GM23338 (cell line): ENCODE results near the gene CDC42BPB. TPM values are rescaled to one million over a fixed set of nuclear protein-coding genes. Genes with fewer than 3 reads are reported as not detected.

ENCODE experiments used
- ATAC-seq: fragments of 200-7000 bp; cut with Tn5 transposase; 3 replicates; pipeline ENCODE4 v1.9.1; 2020
- DNase-seq: peaks from one replicate; pipeline ENCODE4 v3.0.0-alpha.2; 2015; ENCODE audit warnings: low spot score
- H2AFZ ChIP-seq: fragments of 200-600 bp; sonication (generic); 2 replicates; pipeline ENCODE4 v1.8.0; 2016; ENCODE audit warnings: antibody characterized with exemption, mild to moderate bottlenecking, moderate library complexity
- H3F3A ChIP-seq: fragments of 200-600 bp; sonication (generic); replicated peaks from 2 replicates; pipeline ENCODE4 v1.8.0; 2017; ENCODE audit warnings: antibody characterized with exemption, mixed run types, low read depth
- H3K27ac ChIP-seq: fragments of 200-600 bp; sonication (generic); 2 replicates; pipeline ENCODE4 v1.6.1; 2016; ENCODE audit warnings: low read depth
- H3K27me3 ChIP-seq: fragments of 200-600 bp; sonication (generic); 2 replicates; pipeline ENCODE4 v1.8.0; 2016; ENCODE audit warnings: mild to moderate bottlenecking, mixed run types, moderate library complexity; ENCODE audit not compliant: insufficient read depth
- H3K36me3 ChIP-seq: fragments of 200-600 bp; sonication (generic); 2 replicates; pipeline ENCODE4 v1.8.0; 2016; ENCODE audit warnings: mild to moderate bottlenecking; ENCODE audit not compliant: insufficient read depth
- H3K4me1 ChIP-seq: fragments of 200-600 bp; sonication (generic); 2 replicates; pipeline ENCODE4 v1.8.0; 2016; ENCODE audit warnings: mild to moderate bottlenecking, moderate library complexity; ENCODE audit not compliant: insufficient read depth
- H3K4me2 ChIP-seq: fragments of 200-600 bp; sonication (generic); 2 replicates; pipeline ENCODE4 v1.7.1; 2017; ENCODE audit warnings: mixed run types
- H3K4me3 ChIP-seq: fragments of 200-600 bp; sonication (generic); 2 replicates; pipeline ENCODE4 v1.6.1; 2016; ENCODE audit warnings: mixed run types
- H3K79me2 ChIP-seq: fragments of 200-600 bp; sonication (generic); replicated peaks from 2 replicates; pipeline ENCODE4 v1.8.0; 2017; ENCODE audit warnings: mild to moderate bottlenecking; ENCODE audit not compliant: insufficient read depth
- H3K9me2 ChIP-seq: fragments of 200-600 bp; sonication (generic); 2 replicates; pipeline ENCODE4 v1.8.0; 2017; ENCODE audit not compliant: insufficient read depth
- H4K20me1 ChIP-seq: fragments of 200-600 bp; sonication (generic); replicated peaks from 2 replicates; pipeline ENCODE4 v1.8.0; 2017; ENCODE audit warnings: mild to moderate bottlenecking; ENCODE audit not compliant: insufficient read depth
- H3K27ac Mint-ChIP-seq: 2 replicates; pipeline ENCODE4 v1.8.0; 2020; ENCODE audit warnings: inconsistent platforms, mild to moderate bottlenecking, moderate library complexity, mixed read lengths
- H3K27me3 Mint-ChIP-seq: 3 replicates; pipeline ENCODE4 v1.8.0; 2022; ENCODE audit warnings: low read depth, mild to moderate bottlenecking, moderate library complexity, mixed read lengths, inconsistent platforms; ENCODE audit not compliant: insufficient read depth, poor library complexity
- H3K36me3 Mint-ChIP-seq: 3 replicates; pipeline ENCODE4 v1.8.0; 2021; ENCODE audit warnings: low read depth, mild to moderate bottlenecking, inconsistent platforms, moderate library complexity, mixed read lengths
- H3K4me1 Mint-ChIP-seq: 3 replicates; pipeline ENCODE4 v1.8.0; 2020; ENCODE audit warnings: mild to moderate bottlenecking, inconsistent platforms, mixed read lengths
- H3K4me3 Mint-ChIP-seq: 3 replicates; pipeline ENCODE4 v1.8.0; 2021; ENCODE audit warnings: moderate library complexity, mild to moderate bottlenecking, inconsistent platforms, mixed read lengths
- H3K9me3 Mint-ChIP-seq: 3 replicates; pipeline ENCODE4 v1.8.0; 2020; ENCODE audit warnings: moderate library complexity, mild to moderate bottlenecking, inconsistent platforms, mixed read lengths
- CREB1 ChIP-seq: fragments of 250-450 bp; sonication (Bioruptor Pico); IDR thresholded peaks from 2 replicates; pipeline ENCODE4 v1.5.0; 2020; ENCODE audit warnings: low read depth, mild to moderate bottlenecking, moderate library complexity
- EZH2phosphoT487 ChIP-seq: fragments of 200-600 bp; sonication (generic); IDR thresholded peaks from one replicate; pipeline ENCODE4 v1.8.1; 2018; ENCODE audit warnings: antibody characterized with exemption; ENCODE audit not compliant: unreplicated experiment
- NANOG ChIP-seq: IDR thresholded peaks from 2 replicates; pipeline ENCODE4 v1.6.1; 2016; ENCODE audit warnings: antibody characterized with exemption, borderline replicate concordance
- POLR2AphosphoS5 ChIP-seq: IDR thresholded peaks from 2 replicates; pipeline ENCODE4 v1.6.1; 2016; ENCODE audit warnings: antibody characterized with exemption, low read depth
- STAT1 ChIP-seq: IDR thresholded peaks from one replicate; pipeline ENCODE4 v1.6.1; 2016; ENCODE audit warnings: antibody characterized with exemption; ENCODE audit not compliant: unreplicated experiment
- ZNF114 ChIP-seq: fragments of 250-450 bp; sonication (Bioruptor Pico); IDR thresholded peaks from 2 replicates; pipeline ENCODE4 v1.5.0; 2020; ENCODE audit warnings: mild to moderate bottlenecking, moderate library complexity
- ZNF331 ChIP-seq: fragments of 250-450 bp; sonication (Bioruptor Pico); IDR thresholded peaks from 2 replicates; pipeline ENCODE4 v1.5.0; 2020; ENCODE audit warnings: low read depth, mild to moderate bottlenecking, moderate library complexity
- polyA plus RNA-seq: library from polyadenylated mRNA; unstranded; fragments of >200 nt; fragmentation: Nextera tagmentation; extraction: Ambion mirVana; gene quantifications from 2 replicates; pipeline ENCODE4 v1.2.1, GENCODE V29; 2016
- total RNA-seq: library from RNA; depleted of rRNA; stranded (reverse); fragments of >200 nt; shearing (Covaris generic); gene quantifications from 2 replicates; pipeline ENCODE4 v1.2.3, GENCODE V29; 2014
- TF ChIP-seq, protein P1 (sequence below): fragments of 250-450 bp; sonication (Bioruptor Pico); IDR thresholded peaks from 2 replicates; pipeline ENCODE4 v1.5.0; 2020; ENCODE audit warnings: mild to moderate bottlenecking, moderate library complexity
- TF ChIP-seq, protein P2 (sequence below): IDR thresholded peaks from 2 replicates; pipeline ENCODE4 v1.6.1; 2016; ENCODE audit warnings: antibody characterized with exemption

CDC42BPB gene
- total and polyA plus RNA-seq, 2 experiments from 2014 or later: 12.3 to 127 TPM

GRCh38 chr14:102942069-102942468 is 115.3 kb downstream of the CDC42BPB start (continued):
- TF ChIP-seq, protein P1, sequence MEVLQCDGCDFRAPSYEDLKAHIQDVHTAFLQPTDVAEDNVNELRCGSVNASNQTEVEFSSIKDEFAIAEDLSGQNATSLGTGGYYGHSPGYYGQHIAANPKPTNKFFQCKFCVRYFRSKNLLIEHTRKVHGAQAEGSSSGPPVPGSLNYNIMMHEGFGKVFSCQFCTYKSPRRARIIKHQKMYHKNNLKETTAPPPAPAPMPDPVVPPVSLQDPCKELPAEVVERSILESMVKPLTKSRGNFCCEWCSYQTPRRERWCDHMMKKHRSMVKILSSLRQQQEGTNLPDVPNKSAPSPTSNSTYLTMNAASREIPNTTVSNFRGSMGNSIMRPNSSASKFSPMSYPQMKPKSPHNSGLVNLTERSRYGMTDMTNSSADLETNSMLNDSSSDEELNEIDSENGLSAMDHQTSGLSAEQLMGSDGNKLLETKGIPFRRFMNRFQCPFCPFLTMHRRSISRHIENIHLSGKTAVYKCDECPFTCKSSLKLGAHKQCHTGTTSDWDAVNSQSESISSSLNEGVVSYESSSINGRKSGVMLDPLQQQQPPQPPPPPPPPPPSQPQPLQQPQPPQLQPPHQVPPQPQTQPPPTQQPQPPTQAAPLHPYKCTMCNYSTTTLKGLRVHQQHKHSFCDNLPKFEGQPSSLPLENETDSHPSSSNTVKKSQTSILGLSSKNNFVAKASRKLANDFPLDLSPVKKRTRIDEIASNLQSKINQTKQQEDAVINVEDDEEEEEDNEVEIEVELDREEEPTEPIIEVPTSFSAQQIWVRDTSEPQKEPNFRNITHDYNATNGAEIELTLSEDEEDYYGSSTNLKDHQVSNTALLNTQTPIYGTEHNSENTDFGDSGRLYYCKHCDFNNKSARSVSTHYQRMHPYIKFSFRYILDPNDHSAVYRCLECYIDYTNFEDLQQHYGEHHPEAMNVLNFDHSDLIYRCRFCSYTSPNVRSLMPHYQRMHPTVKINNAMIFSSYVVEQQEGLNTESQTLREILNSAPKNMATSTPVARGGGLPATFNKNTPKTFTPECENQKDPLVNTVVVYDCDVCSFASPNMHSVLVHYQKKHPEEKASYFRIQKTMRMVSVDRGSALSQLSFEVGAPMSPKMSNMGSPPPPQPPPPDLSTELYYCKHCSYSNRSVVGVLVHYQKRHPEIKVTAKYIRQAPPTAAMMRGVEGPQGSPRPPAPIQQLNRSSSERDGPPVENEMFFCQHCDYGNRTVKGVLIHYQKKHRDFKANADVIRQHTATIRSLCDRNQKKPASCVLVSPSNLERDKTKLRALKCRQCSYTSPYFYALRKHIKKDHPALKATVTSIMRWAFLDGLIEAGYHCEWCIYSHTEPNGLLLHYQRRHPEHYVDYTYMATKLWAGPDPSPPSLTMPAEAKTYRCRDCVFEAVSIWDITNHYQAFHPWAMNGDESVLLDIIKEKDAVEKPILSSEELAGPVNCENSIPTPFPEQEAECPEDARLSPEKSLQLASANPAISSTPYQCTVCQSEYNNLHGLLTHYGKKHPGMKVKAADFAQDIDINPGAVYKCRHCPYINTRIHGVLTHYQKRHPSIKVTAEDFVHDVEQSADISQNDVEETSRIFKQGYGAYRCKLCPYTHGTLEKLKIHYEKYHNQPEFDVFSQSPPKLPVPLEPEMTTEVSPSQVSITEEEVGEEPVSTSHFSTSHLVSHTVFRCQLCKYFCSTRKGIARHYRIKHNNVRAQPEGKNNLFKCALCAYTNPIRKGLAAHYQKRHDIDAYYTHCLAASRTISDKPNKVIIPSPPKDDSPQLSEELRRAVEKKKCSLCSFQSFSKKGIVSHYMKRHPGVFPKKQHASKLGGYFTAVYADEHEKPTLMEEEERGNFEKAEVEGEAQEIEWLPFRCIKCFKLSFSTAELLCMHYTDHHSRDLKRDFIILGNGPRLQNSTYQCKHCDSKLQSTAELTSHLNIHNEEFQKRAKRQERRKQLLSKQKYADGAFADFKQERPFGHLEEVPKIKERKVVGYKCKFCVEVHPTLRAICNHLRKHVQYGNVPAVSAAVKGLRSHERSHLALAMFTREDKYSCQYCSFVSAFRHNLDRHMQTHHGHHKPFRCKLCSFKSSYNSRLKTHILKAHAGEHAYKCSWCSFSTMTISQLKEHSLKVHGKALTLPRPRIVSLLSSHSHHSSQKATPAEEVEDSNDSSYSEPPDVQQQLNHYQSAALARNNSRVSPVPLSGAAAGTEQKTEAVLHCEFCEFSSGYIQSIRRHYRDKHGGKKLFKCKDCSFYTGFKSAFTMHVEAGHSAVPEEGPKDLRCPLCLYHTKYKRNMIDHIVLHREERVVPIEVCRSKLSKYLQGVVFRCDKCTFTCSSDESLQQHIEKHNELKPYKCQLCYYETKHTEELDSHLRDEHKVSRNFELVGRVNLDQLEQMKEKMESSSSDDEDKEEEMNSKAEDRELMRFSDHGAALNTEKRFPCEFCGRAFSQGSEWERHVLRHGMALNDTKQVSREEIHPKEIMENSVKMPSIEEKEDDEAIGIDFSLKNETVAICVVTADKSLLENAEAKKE: no peak
- no peak for TF ChIP-seq NANOG

- Histone ChIP-seq H4K20me1 (peaks cover 5% of the 10 kb centered on the region; the same call in 1 of the 2 replicates), H3K27me3 (no peaks in the 10 kb centered on the region), H3K4me3 (no peak overlapping the region), H3K4me1 (no peaks in the 10 kb centered on the region), H3K79me2 (no peaks in the 10 kb centered on the region), H3K4me2 (no peak overlapping the region), H3F3A (no peaks in the 10 kb centered on the region), H3K27ac (no peak overlapping the region), H3K9me2 (no peaks in the 10 kb centered on the region), H2AFZ (no peak overlapping the region), H3K36me3 (peaks cover 7% of the 10 kb centered on the region; the same call in 1 of the 2 replicates)
- H3K36me3 Mint-ChIP-seq: peaks cover 48% of the 10 kb centered on the region
- H3K4me3 Mint-ChIP-seq: no peak overlapping the region
- H3K27me3 Mint-ChIP-seq: peaks cover 11% of the 10 kb centered on the region
- H3K27ac Mint-ChIP-seq: no peak overlapping the region
- no peaks in the 10 kb centered on the region for H3K4me1 Mint-ChIP-seq
- H3K9me3 Mint-ChIP-seq: no peaks in the 10 kb centered on the region
- ATAC-seq (no peak), DNase-seq (no peak)
- TF ChIP-seq POLR2AphosphoS5 (no peak), NANOG (no peak), EZH2phosphoT487 (no peak), CREB1 (CRISPR knock-in tag) (no peak), ZNF114 (CRISPR knock-in tag) (no peak), STAT1 (no peak), ZNF331 (CRISPR knock-in tag) (no peak)
- TF ChIP-seq, protein P2, sequence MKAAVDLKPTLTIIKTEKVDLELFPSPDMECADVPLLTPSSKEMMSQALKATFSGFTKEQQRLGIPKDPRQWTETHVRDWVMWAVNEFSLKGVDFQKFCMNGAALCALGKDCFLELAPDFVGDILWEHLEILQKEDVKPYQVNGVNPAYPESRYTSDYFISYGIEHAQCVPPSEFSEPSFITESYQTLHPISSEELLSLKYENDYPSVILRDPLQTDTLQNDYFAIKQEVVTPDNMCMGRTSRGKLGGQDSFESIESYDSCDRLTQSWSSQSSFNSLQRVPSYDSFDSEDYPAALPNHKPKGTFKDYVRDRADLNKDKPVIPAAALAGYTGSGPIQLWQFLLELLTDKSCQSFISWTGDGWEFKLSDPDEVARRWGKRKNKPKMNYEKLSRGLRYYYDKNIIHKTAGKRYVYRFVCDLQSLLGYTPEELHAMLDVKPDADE: no peak
- TF ChIP-seq, protein P1: no peak
Measured at GRCh38 chr14:102941419-102942011, 115.8 kb downstream of the CDC42BPB start.
